HL-60 (cell line): ENCODE measurements around the gene ADCYAP1R1.

Experiments
- TF ChIP-seq, protein P1 (sequence below): IDR thresholded peaks from 2 replicates; pipeline ENCODE4 v1.6.1; 2012; ENCODE audit warnings: low read depth; ENCODE audit not compliant: insufficient replicate concordance
- TF ChIP-seq, protein P2 (sequence below): IDR thresholded peaks from one replicate; pipeline ENCODE4 v1.5.1; 2011; ENCODE audit warnings: low read length, control low read depth, inconsistent platforms; ENCODE audit not compliant: insufficient read depth

DNA sequence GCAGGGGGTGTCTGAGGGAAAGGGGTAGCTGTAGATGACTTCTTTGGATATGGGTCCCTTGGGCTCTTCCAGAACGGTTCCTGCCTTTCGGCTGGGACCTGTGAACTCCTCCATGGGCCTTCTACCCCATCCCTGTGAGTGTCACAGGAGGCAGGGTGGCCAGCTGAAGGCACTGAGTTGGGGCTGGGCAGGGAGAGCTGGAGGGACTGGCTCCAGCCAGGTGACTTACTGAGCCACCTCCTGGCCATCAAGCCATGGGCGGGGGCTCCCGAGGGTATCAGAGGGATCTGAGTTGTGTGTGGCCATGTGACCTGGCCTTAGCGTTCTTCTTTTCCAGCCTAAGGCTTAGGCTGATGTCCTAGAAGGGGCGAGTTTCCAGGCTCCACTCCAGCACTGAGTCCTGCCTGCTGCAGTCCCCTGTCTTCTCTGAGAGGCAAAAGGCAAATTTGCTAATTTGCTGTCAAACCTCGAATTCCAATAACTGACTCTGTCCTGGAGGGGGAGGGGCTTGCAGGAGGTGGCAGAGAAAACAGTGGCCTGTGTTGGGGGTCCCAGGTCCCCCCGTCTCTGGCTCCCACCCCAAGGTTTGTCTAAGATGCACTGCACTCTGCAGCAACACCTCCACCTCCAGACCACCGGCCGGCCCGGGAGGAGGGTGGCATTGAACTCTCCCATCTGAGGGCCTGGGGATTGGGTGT lies 27.2 kb downstream of the ADCYAP1R1 start:
- TF ChIP-seq, protein P1, sequence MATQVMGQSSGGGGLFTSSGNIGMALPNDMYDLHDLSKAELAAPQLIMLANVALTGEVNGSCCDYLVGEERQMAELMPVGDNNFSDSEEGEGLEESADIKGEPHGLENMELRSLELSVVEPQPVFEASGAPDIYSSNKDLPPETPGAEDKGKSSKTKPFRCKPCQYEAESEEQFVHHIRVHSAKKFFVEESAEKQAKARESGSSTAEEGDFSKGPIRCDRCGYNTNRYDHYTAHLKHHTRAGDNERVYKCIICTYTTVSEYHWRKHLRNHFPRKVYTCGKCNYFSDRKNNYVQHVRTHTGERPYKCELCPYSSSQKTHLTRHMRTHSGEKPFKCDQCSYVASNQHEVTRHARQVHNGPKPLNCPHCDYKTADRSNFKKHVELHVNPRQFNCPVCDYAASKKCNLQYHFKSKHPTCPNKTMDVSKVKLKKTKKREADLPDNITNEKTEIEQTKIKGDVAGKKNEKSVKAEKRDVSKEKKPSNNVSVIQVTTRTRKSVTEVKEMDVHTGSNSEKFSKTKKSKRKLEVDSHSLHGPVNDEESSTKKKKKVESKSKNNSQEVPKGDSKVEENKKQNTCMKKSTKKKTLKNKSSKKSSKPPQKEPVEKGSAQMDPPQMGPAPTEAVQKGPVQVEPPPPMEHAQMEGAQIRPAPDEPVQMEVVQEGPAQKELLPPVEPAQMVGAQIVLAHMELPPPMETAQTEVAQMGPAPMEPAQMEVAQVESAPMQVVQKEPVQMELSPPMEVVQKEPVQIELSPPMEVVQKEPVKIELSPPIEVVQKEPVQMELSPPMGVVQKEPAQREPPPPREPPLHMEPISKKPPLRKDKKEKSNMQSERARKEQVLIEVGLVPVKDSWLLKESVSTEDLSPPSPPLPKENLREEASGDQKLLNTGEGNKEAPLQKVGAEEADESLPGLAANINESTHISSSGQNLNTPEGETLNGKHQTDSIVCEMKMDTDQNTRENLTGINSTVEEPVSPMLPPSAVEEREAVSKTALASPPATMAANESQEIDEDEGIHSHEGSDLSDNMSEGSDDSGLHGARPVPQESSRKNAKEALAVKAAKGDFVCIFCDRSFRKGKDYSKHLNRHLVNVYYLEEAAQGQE = no peak
- TF ChIP-seq, protein P2, sequence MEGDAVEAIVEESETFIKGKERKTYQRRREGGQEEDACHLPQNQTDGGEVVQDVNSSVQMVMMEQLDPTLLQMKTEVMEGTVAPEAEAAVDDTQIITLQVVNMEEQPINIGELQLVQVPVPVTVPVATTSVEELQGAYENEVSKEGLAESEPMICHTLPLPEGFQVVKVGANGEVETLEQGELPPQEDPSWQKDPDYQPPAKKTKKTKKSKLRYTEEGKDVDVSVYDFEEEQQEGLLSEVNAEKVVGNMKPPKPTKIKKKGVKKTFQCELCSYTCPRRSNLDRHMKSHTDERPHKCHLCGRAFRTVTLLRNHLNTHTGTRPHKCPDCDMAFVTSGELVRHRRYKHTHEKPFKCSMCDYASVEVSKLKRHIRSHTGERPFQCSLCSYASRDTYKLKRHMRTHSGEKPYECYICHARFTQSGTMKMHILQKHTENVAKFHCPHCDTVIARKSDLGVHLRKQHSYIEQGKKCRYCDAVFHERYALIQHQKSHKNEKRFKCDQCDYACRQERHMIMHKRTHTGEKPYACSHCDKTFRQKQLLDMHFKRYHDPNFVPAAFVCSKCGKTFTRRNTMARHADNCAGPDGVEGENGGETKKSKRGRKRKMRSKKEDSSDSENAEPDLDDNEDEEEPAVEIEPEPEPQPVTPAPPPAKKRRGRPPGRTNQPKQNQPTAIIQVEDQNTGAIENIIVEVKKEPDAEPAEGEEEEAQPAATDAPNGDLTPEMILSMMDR = no peak
